SK-N-MC (cell line): ENCODE measurements around the gene CENPU.

Experiments used
- EZH2 ChIP-seq: fragments of 200-600 bp; sonication (generic); IDR thresholded peaks from one replicate; pipeline ENCODE4 v1.6.1; 2017; ENCODE audit warnings: antibody characterized with exemption
- POLR2AphosphoS5 ChIP-seq: IDR thresholded peaks from 2 replicates; pipeline ENCODE4 v1.6.1; 2012; ENCODE audit warnings: mild to moderate bottlenecking, low read depth, low read length, borderline replicate concordance

GRCh38 chr4:184647266-184648053 is 86.4 kb downstream of the CENPU start:
- TF ChIP-seq POLR2AphosphoS5 (no peak), EZH2 (no peak)
